ENCODE data around the gene GPR55. TPM values are rescaled to one million over a fixed set of nuclear protein-coding genes. Genes with fewer than 3 reads are reported as not detected.

Gene GPR55
- polyA plus RNA-seq, 1 donor: not detected

- DNase-seq: no peak
Observed at GRCh38 chr2:230865766-230866755, 59.0 kb downstream of the GPR55 start.

- no peak for DNase-seq
Observed at GRCh38 chr2:230865307-230865765, 59.7 kb downstream of the GPR55 start.

- peak; percentile 81 for DNase-seq
Observed at GRCh38 chr2:230864605-230865306, 60.3 kb downstream of the GPR55 start, which contains the start of gene ITM2C. Gene ITM2C (plus strand): TSS chr2:230864942. CDS start chr2:230865026, 84 bp downstream.

GRCh38 chr2:230864122-230864604 is 60.9 kb downstream of the GPR55 start:
- DNase-seq: no peak

- DNase-seq: no peak
Observed at GRCh38 chr2:230863442-230864121, 61.5 kb downstream of the GPR55 start.

- no peak for DNase-seq
Observed at GRCh38 chr2:230863031-230863430, 62.0 kb downstream of the GPR55 start.

GRCh38 chr2:230862292-230862691 is 62.8 kb downstream of the GPR55 start:
- no peak for DNase-seq

GRCh38 chr2:230861552-230862255 is 63.3 kb downstream of the GPR55 start:
- DNase-seq: no peak

Other genes with a start within 250 kb of the GPR55 start
- 66.6 TPM for gene CAB39, start 212.4 kb downstream of the GPR55 start, polyA plus RNA-seq (ENCODE audit: insufficient read length)
- 138 TPM for gene ITM2C, start 60.3 kb downstream of the GPR55 start, polyA plus RNA-seq (ENCODE audit: insufficient read length)
- gene SPATA3, start 70.9 kb upstream of the GPR55 start, polyA plus RNA-seq (ENCODE audit: insufficient read length): not detected
- 0.31 TPM for gene C2orf72, start 112.3 kb upstream of the GPR55 start, polyA plus RNA-seq (ENCODE audit: insufficient read length)
- gene PSMD1, start 131.6 kb upstream of the GPR55 start, polyA plus RNA-seq (ENCODE audit: insufficient read length): 69.0 TPM
- 0.35 TPM for gene HTR2B, start 199.8 kb upstream of the GPR55 start, polyA plus RNA-seq (ENCODE audit: insufficient read length)

All from hindlimb muscle (tissue), 1 donor.